Esophagus muscularis mucosa (tissue), 4 donors: ENCODE results near the gene CENPP. TPM values are rescaled to one million over a fixed set of nuclear protein-coding genes. Genes with fewer than 3 reads are reported as not detected.

ENCODE experiments used
- DNase-seq: peaks from one replicate; pipeline ENCODE4 v3.0.0-alpha.2; 2017; ENCODE audit errors: extremely low spot score
- H3K27ac ChIP-seq, 4 donors: fragments of 200-600 bp; sonication (generic); replicated peaks in 1 of 4; 1 replicate in 3 of 4; 2 replicates in 1 of 4; pipeline ENCODE4 v1.5.1; 2016 to 2019; ENCODE audit warnings: mild to moderate bottlenecking in 1 of 4
- H3K27me3 ChIP-seq, 4 donors: fragments of 200-600 bp; sonication (generic); one replicate each; pipeline versions ENCODE4 v1.5.1 to v1.6.0; 2016 to 2019
- H3K36me3 ChIP-seq, 4 donors: fragments of 200-600 bp; sonication (generic); one replicate each; pipeline ENCODE4 v1.5.1; 2016 to 2019
- H3K4me1 ChIP-seq, 4 donors: fragments of 200-600 bp; sonication (generic); one replicate each; pipeline ENCODE4 v1.5.1; 2016 to 2019
- H3K4me3 ChIP-seq, 4 donors: fragments of 200-600 bp; sonication (generic); 1 replicate in 2 of 4; 2 replicates in 2 of 4; pipeline ENCODE4 v1.5.1; 2016 to 2019; ENCODE audit warnings: mild to moderate bottlenecking in 4 of 4, moderate library complexity in 1 of 4
- H3K9me3 ChIP-seq, 4 donors: fragments of 200-600 bp; sonication (generic); 1 replicate in 3 of 4; 2 replicates in 1 of 4; pipeline ENCODE4 v1.5.1; 2016 to 2019
- CTCF ChIP-seq, 3 experiments: fragments of 200-600 bp in 2 of 3; fragments of 450-650 bp in 1 of 3; sonication (generic) in 2 of 3; IDR thresholded peaks; one replicate each; pipeline ENCODE4 v1.5.1; 2017 to 2019; ENCODE audit warnings: antibody characterized with exemption in 3 of 3, mild to moderate bottlenecking in 2 of 3, moderate library complexity in 1 of 3
- EP300 ChIP-seq: sonication (generic); formaldehyde crosslinking; IDR thresholded peaks from one replicate; pipeline ENCODE4 v1.6.1; 2017; ENCODE audit warnings: antibody characterized with exemption
- POLR2A ChIP-seq: fragments of 450-650 bp; IDR thresholded peaks from one replicate; pipeline ENCODE4 v1.6.1; 2017; ENCODE audit warnings: antibody characterized with exemption, moderate library complexity, mild to moderate bottlenecking, low read depth
- POLR2AphosphoS5 ChIP-seq, 2 donors: sonication (generic); formaldehyde crosslinking; IDR thresholded peaks; one replicate each; pipeline ENCODE4 v1.6.1; 2017; ENCODE audit warnings: antibody characterized with exemption in 2 of 2
- WGBS: methylation state at CpG from one replicate; pipeline ENCODE4 v1.1.5; 2018; 5-methylcytosine and 5-hydroxymethylcytosine counted together
- intact Hi-C: fragments of 100-400 bp; cut with DNase I; formaldehyde crosslinking; loops from one replicate; pipeline ENCODE4 v1.15.1; 2023
- total RNA-seq, 4 donors: library from RNA; depleted of rRNA; stranded (reverse); fragments of >200 nt; gene quantifications; one replicate each; pipeline versions ENCODE4 v1.1.0 to v1.2.1, GENCODE V29; 2016

CENPP gene
- total RNA-seq, 4 donors from 2014 or later, result 1.0 to 5.8 (median 2.0) TPM

- no peak for TF ChIP-seq EP300
- no peak for TF ChIP-seq POLR2A
- no peak for TF ChIP-seq CTCF (IDR thresholded peaks at IDR 0.05)
- TF ChIP-seq POLR2AphosphoS5 (IDR thresholded peaks at IDR 0.05), result no peak
- no peaks in the 10 kb centered on the region for H3K9me3 ChIP-seq
- 33% methylated on average over 2 of the region's 2 CpGs for WGBS
- H3K36me3 ChIP-seq, result peaks cover 24 to 38% (median 29%) of the 10 kb centered on the region in 4 donors
- no peaks in the 10 kb centered on the region for H3K27me3 ChIP-seq
- H3K27ac ChIP-seq, result peak overlapping the region in 3 of 4 donors; percentile 88 to 96 (median 92)
- H3K4me3 ChIP-seq, result peak overlapping the region; percentile 72 to 88 (median 82)
- peaks cover 15 to 24% (median 21%) of the 10 kb centered on the region in 4 donors for H3K4me1 ChIP-seq
- DNase-seq, result no peak
- intact Hi-C loops, result no loop called here
Observed at GRCh38 chr9:92324431-92324830, 1.3 kb upstream of the CENPP start.

- intact Hi-C loops, result loop anchor here (5.0 kb wide), 1 partner anchor 312 kb away; no protein-coding TSS in a partner anchor
Observed at GRCh38 chr9:92324889-92325268, 874 bp upstream of the CENPP start.

GRCh38 chr9:92325991-92326500 is 293 bp downstream of the CENPP start:
- 21% methylated on average over 3 of the region's 30 CpGs for WGBS
- no peak for TF ChIP-seq POLR2A
- H3K4me3 ChIP-seq, result peak overlapping the region; percentile 72 to 88 (median 82)
- peak overlapping the region; percentile 88 to 96 (median 93) for H3K27ac ChIP-seq
- no peak for DNase-seq
- no peaks in the 10 kb centered on the region for H3K9me3 ChIP-seq
- H3K27me3 ChIP-seq, result no peaks in the 10 kb centered on the region
- intact Hi-C loops, result loop anchor here (5.0 kb wide), 1 partner anchor 311 kb away; no protein-coding TSS in a partner anchor
- H3K36me3 ChIP-seq, result peaks cover 10 to 22% (median 15%) of the 10 kb centered on the region in 4 donors
- H3K4me1 ChIP-seq, result peaks cover 15 to 24% (median 21%) of the 10 kb centered on the region in 4 donors

More at GRCh38 chr9:92324889-92325268, 874 bp upstream of the CENPP start:
- Histone ChIP-seq H3K27ac (peak overlapping the region; percentile 88 to 96 (median 93)), H3K4me1 (peaks cover 15 to 24% (median 21%) of the 10 kb centered on the region in 4 donors), H3K36me3 (peaks cover 20 to 34% (median 25%) of the 10 kb centered on the region in 4 donors), H3K9me3 (no peaks in the 10 kb centered on the region), H3K27me3 (no peaks in the 10 kb centered on the region), H3K4me3 (peak overlapping the region; percentile 72 to 88 (median 82))
- no peak for TF ChIP-seq EP300
- DNase-seq, result peak; percentile 94
- WGBS, result 0% methylated on average over 12 of the region's 12 CpGs

GRCh38 chr9:92327283-92327850 is 1.6 kb downstream of the CENPP start:
- no peak overlapping the region for H3K4me3 ChIP-seq
- H3K4me1 ChIP-seq, result peaks cover 15 to 24% (median 21%) of the 10 kb centered on the region in 4 donors
- no peak overlapping the region for H3K27ac ChIP-seq
- H3K9me3 ChIP-seq, result no peaks in the 10 kb centered on the region
- peaks cover 0 to 9% (median 6%) of the 10 kb centered on the region in 4 donors for H3K36me3 ChIP-seq
- intact Hi-C loops, result loop anchor here (5.0 kb wide), 1 partner anchor 310 kb away; no protein-coding TSS in a partner anchor
- no peak for DNase-seq
- no peaks in the 10 kb centered on the region for H3K27me3 ChIP-seq
- TF ChIP-seq POLR2AphosphoS5 (IDR thresholded peaks at IDR 0.05), result no peak
- no peak for TF ChIP-seq CTCF (IDR thresholded peaks at IDR 0.05)
- TF ChIP-seq EP300, result no peak
- no peak for TF ChIP-seq POLR2A
- WGBS, result 64% methylated on average over 2 of the region's 2 CpGs

- Histone ChIP-seq H3K27ac (no peak overlapping the region), H3K27me3 (no peaks in the 10 kb centered on the region), H3K9me3 (no peaks in the 10 kb centered on the region), H3K4me1 (peaks cover 15 to 24% (median 21%) of the 10 kb centered on the region in 4 donors), H3K36me3 (peaks cover 0 to under 1% (median 0%) of the 10 kb centered on the region in 4 donors), H3K4me3 (no peak overlapping the region)
- WGBS, result 38% methylated on average over 2 of the region's 2 CpGs
- no peak for DNase-seq
- intact Hi-C loops, result loop anchor here (5.0 kb wide), 1 partner anchor 309 kb away; no protein-coding TSS in a partner anchor
- TF ChIP-seq POLR2AphosphoS5 (IDR thresholded peaks at IDR 0.05) (no peak), CTCF (IDR thresholded peaks at IDR 0.05) (no peak)
Observed at GRCh38 chr9:92328225-92328624, 2.5 kb downstream of the CENPP start.
